Upper lobe of left lung (tissue), 6 donors: ENCODE results near the gene ARMH2. TPM values are rescaled to one million over a fixed set of nuclear protein-coding genes. Genes with fewer than 3 reads are reported as not detected.

ENCODE experiments used
- ATAC-seq, 2 donors: fragments of 200-7000 bp; cut with Tn5 transposase; one replicate each; pipeline ENCODE4 v1.9.1; 2022; ENCODE audit warnings: mild to moderate bottlenecking in 2 of 2, moderate library complexity in 2 of 2; ENCODE audit not compliant: low FRiP score in 2 of 2
- DNase-seq, 2 donors: peaks; one replicate each; pipeline ENCODE4 v3.0.0-alpha.2; 2019 to 2020
- H3K27ac ChIP-seq, 4 donors: fragments of 200-600 bp; sonication (generic); one replicate each; pipeline ENCODE4 v1.5.1; 2016 to 2019
- H3K27me3 ChIP-seq, 4 donors: fragments of 200-600 bp; sonication (generic); one replicate each; pipeline ENCODE4 v1.5.1; 2017 to 2019
- H3K36me3 ChIP-seq, 4 donors: fragments of 200-600 bp; sonication (generic); one replicate each; pipeline ENCODE4 v1.5.1; 2016 to 2019
- H3K4me1 ChIP-seq, 4 donors: fragments of 200-600 bp; sonication (generic); one replicate each; pipeline ENCODE4 v1.5.1; 2018 to 2019
- H3K4me3 ChIP-seq, 4 donors: fragments of 200-600 bp; sonication (generic); one replicate each; pipeline ENCODE4 v1.5.1; 2017 to 2019; ENCODE audit warnings: mild to moderate bottlenecking in 2 of 4, moderate library complexity in 1 of 4
- H3K9me3 ChIP-seq, 4 donors: fragments of 200-600 bp; sonication (generic); one replicate each; pipeline ENCODE4 v1.5.1; 2018 to 2019
- CTCF ChIP-seq, 6 experiments: fragments of 450-650 bp in 4 of 6; fragments of 200-600 bp in 2 of 6; sonication (generic) in 2 of 6; IDR thresholded peaks; one replicate each; pipeline ENCODE4 v1.5.1; 2016 to 2019; ENCODE audit warnings: antibody characterized with exemption in 6 of 6
- EP300 ChIP-seq, 4 donors: sonication (generic); formaldehyde crosslinking; IDR thresholded peaks; one replicate each; pipeline ENCODE4 v1.5.1; 2017; ENCODE audit warnings: antibody characterized with exemption in 4 of 4, control low read depth in 2 of 4
- POLR2A ChIP-seq, 4 donors: fragments of 450-650 bp; IDR thresholded peaks; one replicate each; pipeline ENCODE4 v1.5.1; 2016 to 2017; ENCODE audit warnings: antibody characterized with exemption in 4 of 4, mild to moderate bottlenecking in 2 of 4
- POLR2AphosphoS5 ChIP-seq, 2 donors: sonication (generic); formaldehyde crosslinking; IDR thresholded peaks; one replicate each; pipeline ENCODE4 v1.5.1; 2017; ENCODE audit warnings: antibody characterized with exemption in 2 of 2
- WGBS, 2 donors: methylation state at CpG; one replicate each; pipeline ENCODE4 v1.1.5; 2017 to 2018; 5-methylcytosine and 5-hydroxymethylcytosine counted together
- total RNA-seq, 6 donors: library from RNA; depleted of rRNA in 4 of 6; stranded (reverse); fragments of >200 nt in 4 of 6; gene quantifications; one replicate each; pipeline versions ENCODE4 v1.1.0 to v1.2.1, GENCODE V29; 2016 to 2021
- donor health status: DM: no; HTN: no; CAD: no; lungs with moderate emphysema.
- donor health status: DM: no; HTN: yes; CAD: no; lungs with severe emphysema.

The ARMH2 gene
- total RNA-seq, 6 donors from 2014 or later = 0.76 to 2.4 (median 1.7) TPM; not detected in 3

- TF ChIP-seq CTCF (IDR thresholded peaks at IDR 0.05) = no peak
- TF ChIP-seq POLR2AphosphoS5 (IDR thresholded peaks at IDR 0.05) = no peak
- TF ChIP-seq EP300 (IDR thresholded peaks at IDR 0.05) = no peak
- TF ChIP-seq POLR2A (IDR thresholded peaks at IDR 0.05) = no peak
- DNase-seq (peak in 1 of 2 donors; percentile 42), ATAC-seq (no peak)
- Histone ChIP-seq H3K9me3 (no peaks in the 10 kb centered on the region), H3K36me3 (no peaks in the 10 kb centered on the region), H3K27ac (no peak overlapping the region), H3K4me3 (no peak overlapping the region), H3K4me1 (peaks cover 0 to 4% (median 0%) of the 10 kb centered on the region in 4 donors), H3K27me3 (no peaks in the 10 kb centered on the region)
- 55 to 59% methylated on average over 3 of the region's 3 CpGs for WGBS, 2 donors
Observed at GRCh38 chr6:24763578-24763977, 35.1 kb downstream of the ARMH2 start.

- Histone ChIP-seq H3K9me3 (no peaks in the 10 kb centered on the region), H3K36me3 (no peaks in the 10 kb centered on the region), H3K27me3 (no peaks in the 10 kb centered on the region), H3K27ac (no peak overlapping the region), H3K4me1 (peaks cover 0 to 4% (median 1%) of the 10 kb centered on the region in 4 donors), H3K4me3 (no peak overlapping the region)
- ATAC-seq (no peak), DNase-seq (no peak)
- TF ChIP-seq EP300 (IDR thresholded peaks at IDR 0.05) (no peak), POLR2AphosphoS5 (IDR thresholded peaks at IDR 0.05) (no peak), POLR2A (IDR thresholded peaks at IDR 0.05) (no peak), CTCF (IDR thresholded peaks at IDR 0.05) (no peak)
Observed at GRCh38 chr6:24761851-24762250, 36.9 kb downstream of the ARMH2 start.

DNA sequence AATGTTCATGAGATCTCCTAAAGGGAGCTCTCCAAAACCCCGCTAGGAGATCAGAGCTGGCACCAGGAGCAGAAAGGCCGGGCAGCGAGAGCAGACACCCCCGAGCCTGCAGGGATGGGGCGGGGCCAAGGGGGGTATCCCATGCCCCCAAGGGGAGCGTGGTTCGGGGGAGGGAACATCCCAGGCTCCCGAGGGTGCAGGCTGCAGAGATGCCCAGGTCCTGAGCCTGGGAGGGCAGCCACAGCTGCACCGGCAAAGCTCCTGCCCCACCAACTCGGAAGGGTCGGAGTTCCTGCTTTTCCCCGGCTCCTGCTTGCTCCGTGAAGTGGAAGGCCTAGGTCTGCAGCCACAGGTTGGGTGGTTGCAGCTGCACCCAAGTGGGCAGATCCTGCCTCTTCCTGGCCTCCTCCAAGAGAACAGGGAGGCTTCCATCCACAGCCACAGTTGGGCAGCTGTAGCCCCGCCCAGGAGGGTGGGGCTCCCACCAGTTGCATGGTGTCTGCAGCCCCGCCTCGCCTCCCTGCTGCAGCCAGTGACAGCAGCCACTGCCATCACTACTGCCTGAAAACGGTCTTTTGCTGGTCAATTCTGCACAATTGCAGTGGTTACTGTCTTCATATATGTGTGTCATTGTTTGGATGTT, 37.4 kb downstream of the ARMH2 start:
- TF ChIP-seq CTCF (IDR thresholded peaks at IDR 0.05) = no peak
- no peak for TF ChIP-seq POLR2AphosphoS5 (IDR thresholded peaks at IDR 0.05)
- TF ChIP-seq EP300 (IDR thresholded peaks at IDR 0.05) = no peak
- TF ChIP-seq POLR2A (IDR thresholded peaks at IDR 0.05) = no peak
- ATAC-seq = peak; percentile 36 to 43

GRCh38 chr6:24760210-24760609, 38.5 kb downstream of the ARMH2 start:
- WGBS, 2 donors = 95 to 97% methylated on average over 5 of the region's 5 CpGs
- TF ChIP-seq EP300 (IDR thresholded peaks at IDR 0.05) = no peak
- no peak for TF ChIP-seq POLR2AphosphoS5 (IDR thresholded peaks at IDR 0.05)
- no peak for TF ChIP-seq CTCF (IDR thresholded peaks at IDR 0.05)
- no peak for TF ChIP-seq POLR2A (IDR thresholded peaks at IDR 0.05)
- DNase-seq = no peak

More for the DNA sequence above, 37.4 kb downstream of the ARMH2 start:
- Histone ChIP-seq H3K36me3 (no peaks in the 10 kb centered on the region), H3K27ac (no peak overlapping the region), H3K4me3 (no peak overlapping the region), H3K27me3 (no peaks in the 10 kb centered on the region), H3K9me3 (no peaks in the 10 kb centered on the region), H3K4me1 (peaks cover 0 to 4% (median 1%) of the 10 kb centered on the region in 4 donors)
- 91% methylated on average over 8 to 13 of the region's 17 CpGs for WGBS, 2 donors
- DNase-seq = peak in 1 of 2 donors; percentile 58

GRCh38 chr6:24759718-24760117, 39.0 kb downstream of the ARMH2 start:
- no peak for ATAC-seq
- WGBS, 2 donors = 95 to 100% methylated on average over 3 of the region's 3 CpGs
- TF ChIP-seq POLR2AphosphoS5 (IDR thresholded peaks at IDR 0.05) = no peak
- TF ChIP-seq EP300 (IDR thresholded peaks at IDR 0.05) = no peak
- no peak for TF ChIP-seq POLR2A (IDR thresholded peaks at IDR 0.05)
- TF ChIP-seq CTCF (IDR thresholded peaks at IDR 0.05) = no peak
- Histone ChIP-seq H3K4me1 (peaks cover 0 to 4% (median 1%) of the 10 kb centered on the region in 4 donors), H3K27me3 (no peaks in the 10 kb centered on the region), H3K36me3 (no peaks in the 10 kb centered on the region), H3K9me3 (no peaks in the 10 kb centered on the region), H3K27ac (no peak overlapping the region), H3K4me3 (no peak overlapping the region)
- DNase-seq = no peak

More at GRCh38 chr6:24760210-24760609, 38.5 kb downstream of the ARMH2 start:
- H3K4me3 ChIP-seq = no peak overlapping the region
- H3K4me1 ChIP-seq = peaks cover 0 to 4% (median 1%) of the 10 kb centered on the region in 4 donors
- H3K27ac ChIP-seq = no peak overlapping the region
- no peak for ATAC-seq
- H3K36me3 ChIP-seq = no peaks in the 10 kb centered on the region
- H3K9me3 ChIP-seq = no peaks in the 10 kb centered on the region
- no peaks in the 10 kb centered on the region for H3K27me3 ChIP-seq
